H9 (cell line): Measurements from ENCODE around the gene TFF3. TPM values are rescaled to one million over a fixed set of nuclear protein-coding genes. Genes with fewer than 3 reads are reported as not detected.

Source experiments
- DNase-seq: peaks from one replicate; pipeline ENCODE4 v3.0.0-alpha.2; 2017
- H2AFZ ChIP-seq: one replicate; pipeline ENCODE4 v1.6.1; 2013; ENCODE audit warnings: mild to moderate bottlenecking, low read length, control low read depth, moderate library complexity
- H2AK5ac ChIP-seq: 2 replicates; pipeline ENCODE4 v1.6.1; 2013; ENCODE audit warnings: low read length, control low read depth, mixed read lengths; ENCODE audit not compliant: insufficient read length
- H2BK120ac ChIP-seq: one replicate; pipeline ENCODE4 v1.6.1; 2013; ENCODE audit warnings: low read depth, mild to moderate bottlenecking, low read length, control low read depth, inconsistent platforms; ENCODE audit not compliant: poor library complexity, severe bottlenecking
- H2BK12ac ChIP-seq: 2 replicates; pipeline ENCODE4 v1.6.1; 2013; ENCODE audit warnings: low read length, control low read depth, mixed read lengths, low read depth; ENCODE audit not compliant: insufficient read length
- H2BK15ac ChIP-seq: 2 replicates; pipeline ENCODE4 v1.6.1; 2013; ENCODE audit warnings: low read depth, low read length, control low read depth
- H2BK20ac ChIP-seq: one replicate; pipeline ENCODE4 v1.6.1; 2013; ENCODE audit warnings: low read depth, mild to moderate bottlenecking, low read length, control low read depth, inconsistent platforms; ENCODE audit not compliant: poor library complexity, severe bottlenecking
- H2BK5ac ChIP-seq: 2 replicates; pipeline ENCODE4 v1.6.1; 2013; ENCODE audit warnings: low read length, control low read depth, mixed read lengths; ENCODE audit not compliant: insufficient read length
- H3K14ac ChIP-seq: 2 replicates; pipeline ENCODE4 v1.6.1; 2013; ENCODE audit warnings: low read length, control low read depth; ENCODE audit not compliant: insufficient read depth
- H3K18ac ChIP-seq: 2 replicates; pipeline ENCODE4 v1.6.1; 2013; ENCODE audit warnings: low read depth, mild to moderate bottlenecking, mixed read lengths, low read length, control low read depth; ENCODE audit not compliant: insufficient read length
- H3K23ac ChIP-seq: 2 replicates; pipeline ENCODE4 v1.6.1; 2013; ENCODE audit warnings: low read length, control low read depth, mixed read lengths, low read depth; ENCODE audit not compliant: insufficient read length
- H3K23me2 ChIP-seq: 2 replicates; pipeline ENCODE4 v1.6.1; 2013; ENCODE audit warnings: low read depth, mild to moderate bottlenecking, mixed read lengths, low read length, control low read depth; ENCODE audit not compliant: insufficient read length, poor library complexity, severe bottlenecking
- H3K27ac ChIP-seq: 2 replicates; pipeline ENCODE4 v1.5.1; 2013; ENCODE audit warnings: low read length, control low read depth, mixed read lengths, low read depth; ENCODE audit not compliant: insufficient read length
- H3K27me3 ChIP-seq: 2 replicates; pipeline ENCODE4 v1.6.1; 2013; ENCODE audit warnings: low read length, control low read depth, inconsistent platforms; ENCODE audit not compliant: insufficient read depth
- H3K4ac ChIP-seq: 2 replicates; pipeline ENCODE4 v1.6.1; 2013; ENCODE audit warnings: low read depth, mild to moderate bottlenecking, control low read depth, inconsistent platforms, low read length, moderate library complexity
- H3K4me1 ChIP-seq: 2 replicates; pipeline ENCODE4 v1.6.1; 2013; ENCODE audit warnings: low read length, control low read depth, inconsistent platforms; ENCODE audit not compliant: insufficient read depth
- H3K4me2 ChIP-seq: 2 replicates; pipeline ENCODE4 v1.6.1; 2013; ENCODE audit warnings: low read length, control low read depth, mixed read lengths; ENCODE audit not compliant: insufficient read length, insufficient read depth
- H3K56ac ChIP-seq: 2 replicates; pipeline ENCODE4 v1.6.1; 2013; ENCODE audit warnings: low read depth, mild to moderate bottlenecking, mixed read lengths, low read length, control low read depth; ENCODE audit not compliant: insufficient read length
- H3K79me1 ChIP-seq: 2 replicates; pipeline ENCODE4 v1.6.1; 2013; ENCODE audit warnings: low read depth, mild to moderate bottlenecking, moderate library complexity, low read length, control low read depth, inconsistent platforms; ENCODE audit not compliant: insufficient read depth, poor library complexity, severe bottlenecking
- H3K79me2 ChIP-seq: 2 replicates; pipeline ENCODE4 v1.6.1; 2013; ENCODE audit warnings: low read length, control low read depth, inconsistent platforms; ENCODE audit not compliant: insufficient read depth
- H3K9ac ChIP-seq: 2 replicates; pipeline ENCODE4 v1.6.1; 2013; ENCODE audit warnings: low read length, control low read depth, mixed read lengths; ENCODE audit not compliant: insufficient read length; ENCODE audit errors: extremely low read depth
- H3K9me3 ChIP-seq: one replicate; pipeline ENCODE4 v1.6.1; 2013; ENCODE audit warnings: low read depth, low read length, inconsistent platforms; ENCODE audit not compliant: control insufficient read depth
- H3T11ph ChIP-seq: one replicate; pipeline ENCODE4 v1.6.1; 2013; ENCODE audit warnings: mild to moderate bottlenecking, low read length, control low read depth, inconsistent platforms
- H4K20me1 ChIP-seq: one replicate; pipeline ENCODE4 v1.6.1; 2013; ENCODE audit not compliant: control insufficient read depth, insufficient read length, insufficient read depth
- H4K5ac ChIP-seq: 2 replicates; pipeline ENCODE4 v1.6.1; 2013; ENCODE audit warnings: low read depth, mild to moderate bottlenecking, mixed read lengths, low read length, control low read depth; ENCODE audit not compliant: insufficient read length
- H4K8ac ChIP-seq: replicated peaks from 2 replicates; pipeline ENCODE4 v1.6.1; 2013; ENCODE audit warnings: low read length, control low read depth, mixed read lengths, low read depth; ENCODE audit not compliant: insufficient read length
- H4K91ac ChIP-seq: 2 replicates; pipeline ENCODE4 v1.6.1; 2013; ENCODE audit warnings: low read depth, mild to moderate bottlenecking, moderate library complexity, mixed read lengths, low read length, control low read depth; ENCODE audit not compliant: insufficient read length
- H3K27ac Mint-ChIP-seq, 3 experiments: 2 replicates in 2 of 3; 3 replicates in 1 of 3; pipeline ENCODE4 v1.8.0; 2020 to 2021; ENCODE audit warnings: mixed read lengths in 3 of 3, mild to moderate bottlenecking in 1 of 3, moderate library complexity in 1 of 3
- H3K27me3 Mint-ChIP-seq: 2 replicates; pipeline ENCODE4 v1.8.0; 2021; ENCODE audit warnings: low read depth, mild to moderate bottlenecking, moderate library complexity, mixed read lengths
- H3K36me3 Mint-ChIP-seq, 3 experiments: 2 replicates in 2 of 3; 3 replicates in 1 of 3; pipeline ENCODE4 v1.8.0; 2020 to 2021; ENCODE audit warnings: low read depth in 3 of 3, mixed read lengths in 3 of 3; ENCODE audit not compliant: insufficient read depth in 1 of 3
- H3K4me1 Mint-ChIP-seq, 2 experiments: 2 replicates each; pipeline ENCODE4 v1.8.0; 2020; ENCODE audit warnings: mixed read lengths in 2 of 2
- H3K4me3 Mint-ChIP-seq, 2 experiments: 2 replicates in 1 of 2; 3 replicates in 1 of 2; pipeline ENCODE4 v1.8.0; 2020 to 2021; ENCODE audit warnings: mild to moderate bottlenecking in 2 of 2, mixed read lengths in 2 of 2, moderate library complexity in 1 of 2
- H3K9me3 Mint-ChIP-seq, 2 experiments: 2 replicates in 1 of 2; 3 replicates in 1 of 2; pipeline ENCODE4 v1.8.0; 2020; ENCODE audit warnings: mild to moderate bottlenecking in 2 of 2, mixed read lengths in 2 of 2, moderate library complexity in 1 of 2
- CTCF ChIP-seq: fragments of 200-600 bp; sonication (generic); conservative IDR thresholded peaks from 3 replicates; pipeline ENCODE4 v1.8.0; 2021; ENCODE audit warnings: antibody characterized with exemption, mild to moderate bottlenecking
- WGBS: extraction: QIAGEN DNeasy Blood & Tissue Kit; methylation state at CpG from one replicate; pipeline ENCODE4 v1.1.7; 2013; ENCODE audit warnings: missing lambda C conversion rate, low lambda C conversion rate, mixed read lengths; ENCODE audit not compliant: insufficient read length; ENCODE audit errors: extremely low coverage; 5-methylcytosine and 5-hydroxymethylcytosine counted together
- total RNA-seq: library from RNA; stranded (reverse); gene quantifications from 2 replicates; pipeline ENCODE4 v1.2.1, GENCODE V29; 2021

TFF3 gene
- total RNA-seq, 1 experiment from 2014 or later = 1.5 TPM

- no peak for TF ChIP-seq CTCF
- no peak overlapping the region for H3T11ph ChIP-seq
- Mint-ChIP-seq H3K4me3 (no peak overlapping the region), H3K27ac (peak overlapping the region in 1 of 3 experiments; percentile 60; a peak in 2 of 7 replicates), H3K36me3 (no peaks in the 10 kb centered on the region), H3K27me3 (peaks cover 1% of the 10 kb centered on the region), H3K4me1 (peaks cover 3 to 9% of the 10 kb centered on the region in 2 experiments), H3K9me3 (no peaks in the 10 kb centered on the region)
- H2BK20ac ChIP-seq = no peak overlapping the region
- WGBS = no CpG with 5 or more reads among the region's 10 CpGs
- H2AFZ ChIP-seq = no peak overlapping the region
- H3K4ac ChIP-seq = no peak overlapping the region
- no peaks in the 10 kb centered on the region for H3K27me3 ChIP-seq
- no peaks in the 10 kb centered on the region for H4K20me1 ChIP-seq
- H3K14ac ChIP-seq = no peak overlapping the region
- H3K79me1 ChIP-seq = no peaks in the 10 kb centered on the region
- H4K91ac ChIP-seq = no peak overlapping the region
- H3K23ac ChIP-seq = no peak overlapping the region
- no peak overlapping the region for H4K8ac ChIP-seq
- H3K4me1 ChIP-seq = peaks cover 1% of the 10 kb centered on the region; the same call in 1 of the 2 replicates
- no peak overlapping the region for H2BK12ac ChIP-seq
- no peak overlapping the region for H3K18ac ChIP-seq
- no peak overlapping the region for H2BK5ac ChIP-seq
- DNase-seq = peak; percentile 15
- H4K5ac ChIP-seq = no peak overlapping the region
- H3K23me2 ChIP-seq = no peaks in the 10 kb centered on the region
- H3K9ac ChIP-seq = no peak overlapping the region
- no peak overlapping the region for H2AK5ac ChIP-seq
- no peak overlapping the region for H3K4me2 ChIP-seq
- no peaks in the 10 kb centered on the region for H3K79me2 ChIP-seq
- no peak overlapping the region for H2BK120ac ChIP-seq
- H3K27ac ChIP-seq = no peak overlapping the region
- no peak overlapping the region for H3K56ac ChIP-seq
- H3K9me3 ChIP-seq = no peaks in the 10 kb centered on the region
- no peak overlapping the region for H2BK15ac ChIP-seq
These were observed 27.9 kb upstream of the TFF3 start for GRCh38 chr21:42343101-42343500.
